ENCODE results near the gene ENG. TPM values are rescaled to one million over a fixed set of nuclear protein-coding genes. Genes with fewer than 3 reads are reported as not detected.
A peak's percentile ranks its signal among the peaks of the same experiment; 100 is the strongest.
"Not testable (repeated sequence)": the region's sequence is repeated elsewhere in the genome, so short reads cannot be mapped to it uniquely, and the experiment has no call there.

The ENG gene
- total and polyA plus RNA-seq, 2 donors: 16.4 to 196 TPM

GRCh38 chr9:127874301-127875221 lies 20.1 kb upstream of the ENG start:
- H3K36me3 ChIP-seq (ENCODE audit: insufficient read depth): no peaks in the 10 kb centered on the region
- WGBS: 71% methylated on average over 19 of the region's 19 CpGs
- no peak for DNase-seq (ENCODE audit: extremely low spot score)
- H3K4me3 ChIP-seq (ENCODE audit: low read depth, low read length): no peak overlapping the region
- no peak overlapping the region for H3K27ac ChIP-seq (ENCODE audit: low read depth)
- H3K4me1 ChIP-seq (ENCODE audit: insufficient read depth): no peaks in the 10 kb centered on the region

GRCh38 chr9:127873886-127874285 lies 19.4 kb upstream of the ENG start:
- Histone ChIP-seq H3K36me3 (ENCODE audit: insufficient read depth) (no peaks in the 10 kb centered on the region), H3K27ac (ENCODE audit: low read depth) (no peak overlapping the region), H3K4me3 (ENCODE audit: low read depth, low read length) (no peak overlapping the region), H3K4me1 (ENCODE audit: insufficient read depth) (no peaks in the 10 kb centered on the region)
- no peak for DNase-seq (ENCODE audit: extremely low spot score)
- WGBS: 30% methylated on average over 10 of the region's 10 CpGs

GRCh38 chr9:127873223-127873691 lies 18.8 kb upstream of the ENG start:
- Histone ChIP-seq H3K36me3 (ENCODE audit: insufficient read depth) (no peaks in the 10 kb centered on the region), H3K27ac (ENCODE audit: low read depth) (no peak overlapping the region), H3K4me1 (ENCODE audit: insufficient read depth) (no peaks in the 10 kb centered on the region), H3K4me3 (ENCODE audit: low read depth, low read length) (no peak overlapping the region)
- DNase-seq (ENCODE audit: extremely low spot score): no peak
- 70% methylated on average over 19 of the region's 19 CpGs for WGBS

GRCh38 chr9:127872369-127873222 lies 18.1 kb upstream of the ENG start:
- WGBS: 93% methylated on average over 20 of the region's 20 CpGs
- Histone ChIP-seq H3K4me1 (ENCODE audit: insufficient read depth) (no peaks in the 10 kb centered on the region), H3K27ac (ENCODE audit: low read depth) (no peak overlapping the region), H3K4me3 (ENCODE audit: low read depth, low read length) (no peak overlapping the region), H3K36me3 (ENCODE audit: insufficient read depth) (no peaks in the 10 kb centered on the region)
- DNase-seq (ENCODE audit: extremely low spot score): no peak

GRCh38 chr9:127871531-127871930 lies 17.1 kb upstream of the ENG start:
- WGBS: 89% methylated on average over 9 of the region's 9 CpGs
- no peak overlapping the region for H3K27ac ChIP-seq (ENCODE audit: low read depth)
- no peak overlapping the region for H3K4me3 ChIP-seq (ENCODE audit: low read depth, low read length)
- no peak for DNase-seq (ENCODE audit: extremely low spot score)
- no peaks in the 10 kb centered on the region for H3K36me3 ChIP-seq (ENCODE audit: insufficient read depth)
- H3K4me1 ChIP-seq (ENCODE audit: insufficient read depth): no peaks in the 10 kb centered on the region

- no peak for DNase-seq (ENCODE audit: extremely low spot score)
- H3K4me1 ChIP-seq (ENCODE audit: insufficient read depth): no peaks in the 10 kb centered on the region
- H3K36me3 ChIP-seq (ENCODE audit: insufficient read depth): no peaks in the 10 kb centered on the region
- WGBS: 86% methylated on average over 12 of the region's 12 CpGs
- no peak overlapping the region for H3K4me3 ChIP-seq (ENCODE audit: low read depth, low read length)
- H3K27ac ChIP-seq (ENCODE audit: low read depth): no peak overlapping the region
Observed at GRCh38 chr9:127870887-127871286, 16.4 kb upstream of the ENG start.

GRCh38 chr9:127870153-127870491 lies 15.7 kb upstream of the ENG start:
- H3K4me1 ChIP-seq (ENCODE audit: insufficient read depth); DNase-seq (ENCODE audit: extremely low spot score); H3K36me3 ChIP-seq (ENCODE audit: insufficient read depth); H3K4me3 ChIP-seq (ENCODE audit: low read depth, low read length); H3K27ac ChIP-seq (ENCODE audit: low read depth): not testable (repeated sequence)
- WGBS: 71% methylated on average over 9 of the region's 9 CpGs

- Histone ChIP-seq H3K4me3 (ENCODE audit: low read depth, low read length) (no peak overlapping the region), H3K36me3 (ENCODE audit: insufficient read depth) (no peaks in the 10 kb centered on the region), H3K4me1 (ENCODE audit: insufficient read depth) (no peaks in the 10 kb centered on the region), H3K27ac (ENCODE audit: low read depth) (no peak overlapping the region)
- WGBS: 69% methylated on average over 18 of the region's 18 CpGs
- DNase-seq (ENCODE audit: extremely low spot score): peak; percentile 53
Observed at GRCh38 chr9:127869310-127870152, 15.1 kb upstream of the ENG start.

- WGBS: 92% methylated on average over 18 of the region's 18 CpGs
Observed at GRCh38 chr9:127868278-127868902, 13.9 kb upstream of the ENG start.

GRCh38 chr9:127867356-127868277 lies 13.2 kb upstream of the ENG start:
- DNase-seq (ENCODE audit: extremely low spot score): no peak
- Histone ChIP-seq H3K36me3 (ENCODE audit: insufficient read depth) (no peaks in the 10 kb centered on the region), H3K4me1 (ENCODE audit: insufficient read depth) (no peaks in the 10 kb centered on the region), H3K4me3 (ENCODE audit: low read depth, low read length) (no peak overlapping the region), H3K27ac (ENCODE audit: low read depth) (no peak overlapping the region)
- 84% methylated on average over 30 of the region's 30 CpGs for WGBS

More at GRCh38 chr9:127868278-127868902, 13.9 kb upstream of the ENG start:
- Histone ChIP-seq H3K4me3 (ENCODE audit: low read depth, low read length) (no peak overlapping the region), H3K36me3 (ENCODE audit: insufficient read depth) (no peaks in the 10 kb centered on the region), H3K27ac (ENCODE audit: low read depth) (no peak overlapping the region), H3K4me1 (ENCODE audit: insufficient read depth) (no peaks in the 10 kb centered on the region)
- no peak for DNase-seq (ENCODE audit: extremely low spot score)

- Histone ChIP-seq H3K4me3 (ENCODE audit: low read depth, low read length) (no peak overlapping the region), H3K4me1 (ENCODE audit: insufficient read depth) (no peaks in the 10 kb centered on the region), H3K27ac (ENCODE audit: low read depth) (no peak overlapping the region), H3K36me3 (ENCODE audit: insufficient read depth) (no peaks in the 10 kb centered on the region)
- no peak for DNase-seq (ENCODE audit: extremely low spot score)
- WGBS: 93% methylated on average over 13 of the region's 13 CpGs
Observed at GRCh38 chr9:127866535-127866934, 12.1 kb upstream of the ENG start.

Measured in urinary bladder (tissue), 4 donors.